ENCODE results near the gene SCAF1. TPM values are rescaled to one million over a fixed set of nuclear protein-coding genes. Genes with fewer than 3 reads are reported as not detected.

The SCAF1 gene
- total and polyA plus RNA-seq, 10 of the 15 experiments (the other 5 are each of a cell fraction or from before 2014, with no cell fraction given) = 0.18 to 77.0 (median 5.3) TPM

- RAD21 ChIA-PET (ENCODE audit: unreplicated experiment) = no interaction called here
Observed at GRCh38 chr19:49597703-49597974, 44.4 kb upstream of the SCAF1 start.

More at GRCh38 chr19:49597703-49597974, 44.4 kb upstream of the SCAF1 start:
- peaks cover 7 to 27% of the 10 kb centered on the region in 2 experiments; a peak in 3 of 4 replicates for H3K36me3 ChIP-seq (ENCODE audit: control insufficient read depth in 2 of 2, insufficient read depth in 2 of 2, low read length in 1 of 2)
- H3K27ac ChIP-seq (ENCODE audit: control insufficient read depth, insufficient read depth) = no peak overlapping the region
- H3K4me2 ChIP-seq (ENCODE audit: control insufficient read depth, insufficient read depth) = no peak overlapping the region
- H2AFZ ChIP-seq (ENCODE audit: control insufficient read depth, low read depth, low read length) = no peak overlapping the region
- CTCF ChIA-PET = no interaction called here
- H3K9ac ChIP-seq (ENCODE audit: control insufficient read depth, insufficient read depth, low read length) = no peak overlapping the region
- H4K20me1 ChIP-seq (ENCODE audit: control insufficient read depth, insufficient read depth) = peaks cover 3% of the 10 kb centered on the region; the same call in 1 of the 2 replicates
- no peaks in the 10 kb centered on the region for H3K27me3 ChIP-seq (replicated peaks in 1 of 2; ENCODE audit: control insufficient read depth in 2 of 2, insufficient read depth in 2 of 2, low read length in 1 of 2)
- FAIRE-seq = no peak
- H3K4me1 ChIP-seq (ENCODE audit: control insufficient read depth, insufficient read depth, low read length) = peaks cover 4% of the 10 kb centered on the region; the same call in 1 of the 2 replicates
- peaks cover 14% of the 10 kb centered on the region for H3K79me2 ChIP-seq (ENCODE audit: control insufficient read depth, insufficient read depth, low read length)
- no peak for TF ChIP-seq ATF3 (IDR thresholded peaks at IDR 0.05; ENCODE audit: borderline replicate concordance, extremely low read depth, low read depth, low read length)
- no peak for TF ChIP-seq ESRRA (IDR thresholded peaks at IDR 0.05; ENCODE audit: low read length)
- no peak for TF ChIP-seq TCF7 (IDR thresholded peaks at IDR 0.05; ENCODE audit: borderline replicate concordance)
- no peak for TF ChIP-seq RUNX3 (IDR thresholded peaks at IDR 0.05; ENCODE audit: low read length)
- TF ChIP-seq ZSCAN29 (IDR thresholded peaks at IDR 0.05) = no peak
- TF ChIP-seq SIN3A (IDR thresholded peaks at IDR 0.05; ENCODE audit: low read depth, low read length) = no peak
- no peak for TF ChIP-seq ZNF622 (IDR thresholded peaks at IDR 0.05)
- no peak for TF ChIP-seq RAD51 (IDR thresholded peaks at IDR 0.05)
- no peak for TF ChIP-seq POLR2AphosphoS5 (IDR thresholded peaks at IDR 0.05; ENCODE audit: low read length)
- TF ChIP-seq PAX5 (IDR thresholded peaks at IDR 0.05; ENCODE audit: borderline replicate concordance, low read depth, low read length) = no peak
- TF ChIP-seq ZBED1 (IDR thresholded peaks at IDR 0.05; ENCODE audit: borderline replicate concordance) = no peak
- TF ChIP-seq PBX3 (IDR thresholded peaks at IDR 0.05; ENCODE audit: insufficient replicate concordance, low read depth, low read length) = no peak
- TF ChIP-seq JUNB (IDR thresholded peaks at IDR 0.05) = no peak
- no peak for TF ChIP-seq MYC (IDR thresholded peaks at IDR 0.05; ENCODE audit: insufficient read depth, insufficient read length, insufficient replicate concordance, low read length, severe bottlenecking)
- intact Hi-C loops (cut with micrococcal nuclease; ENCODE audit: unreplicated experiment) (no loop called here), in situ Hi-C loops (cut with MboI) (no loop called here)
- 97% methylated on average over 22 of the region's 29 CpGs for WGBS (ENCODE audit: insufficient coverage, insufficient replicate concordance, low lambda C conversion rate, missing lambda C conversion rate)
- POLR2A ChIA-PET = no interaction called here
- no TSS peak for BruUV-seq (replicated peaks)
- SMC1A ChIA-PET (ENCODE audit: uncharacterized antibody, unreplicated experiment) = no interaction called here
- DNase-seq (ENCODE audit: low read depth, low spot score) = no peak
- H3K4me3 ChIP-seq = no peak overlapping the region
- ATAC-seq = no peak
- no peaks in the 10 kb centered on the region for H3K9me3 ChIP-seq (replicated peaks; ENCODE audit: control insufficient read depth, insufficient read depth, low read length)
